ENCODE measurements around the gene TAF1D.
"Not testable (repeated sequence)": the region's sequence is repeated elsewhere in the genome, so short reads cannot be mapped to it uniquely, and the experiment has no call there.

The TAF1D gene

GRCh38 chr11:93741094-93741881 is at the start of gene TAF1D, which contains the start of gene C11orf54:
TAF1D (minus strand) TSS chr11:93741495; CDS start chr11:93739304, 2,191 bp downstream.
C11orf54 (plus strand) TSS chr11:93741672; CDS start chr11:93747394, 5,722 bp downstream.
- peak; percentile 96 for DNase-seq (ENCODE audit: low read depth)

- no peak for DNase-seq (ENCODE audit: low read depth)
Observed at GRCh38 chr11:93784935-93785360, 43.7 kb upstream of the TAF1D start.

DNA sequence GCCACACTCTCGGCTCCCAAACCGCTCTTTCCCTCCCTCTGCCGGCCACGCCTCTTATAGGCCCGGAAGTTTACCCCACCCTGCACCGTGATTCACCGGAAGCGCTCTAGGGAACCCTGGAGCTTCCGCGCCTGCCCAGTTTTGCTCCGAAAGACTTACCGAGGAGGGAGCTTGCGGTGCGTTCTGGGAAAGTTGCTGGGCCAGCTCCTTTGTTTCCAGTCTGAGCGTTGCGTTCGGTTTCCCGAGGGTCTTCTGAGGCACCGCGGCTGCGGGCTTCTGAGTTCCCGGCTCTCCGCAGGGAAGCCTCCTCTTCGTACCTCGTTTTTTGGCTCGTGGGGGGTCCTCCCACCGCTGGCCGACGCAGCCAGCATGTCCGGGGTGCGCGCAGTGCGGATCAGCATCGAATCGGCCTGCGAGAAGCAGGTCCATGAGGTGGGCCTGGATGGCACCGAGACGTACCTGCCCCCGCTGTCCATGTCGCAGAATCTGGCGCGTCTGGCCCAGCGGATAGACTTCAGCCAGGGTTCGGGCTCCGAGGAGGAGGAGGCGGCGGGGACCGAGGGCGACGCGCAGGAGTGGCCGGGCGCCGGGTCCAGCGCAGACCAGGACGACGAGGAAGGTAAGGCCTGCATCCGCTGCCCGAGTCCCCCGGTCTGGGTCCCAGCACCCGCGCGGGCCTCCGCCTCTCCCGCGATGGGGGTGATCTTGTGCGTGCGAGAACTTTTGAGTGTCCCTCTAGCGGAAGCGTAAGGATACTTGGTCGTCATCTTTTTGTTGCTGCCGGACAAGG is 43.0 kb upstream of the TAF1D start, which contains the start of gene MED17:
Gene MED17, plus strand, starts transcription at position 138 of the 790 bp plus-strand sequence. Its CDS starts 232 bp downstream, at position 370.
- DNase-seq (ENCODE audit: low read depth): peak; percentile 83

DNA sequence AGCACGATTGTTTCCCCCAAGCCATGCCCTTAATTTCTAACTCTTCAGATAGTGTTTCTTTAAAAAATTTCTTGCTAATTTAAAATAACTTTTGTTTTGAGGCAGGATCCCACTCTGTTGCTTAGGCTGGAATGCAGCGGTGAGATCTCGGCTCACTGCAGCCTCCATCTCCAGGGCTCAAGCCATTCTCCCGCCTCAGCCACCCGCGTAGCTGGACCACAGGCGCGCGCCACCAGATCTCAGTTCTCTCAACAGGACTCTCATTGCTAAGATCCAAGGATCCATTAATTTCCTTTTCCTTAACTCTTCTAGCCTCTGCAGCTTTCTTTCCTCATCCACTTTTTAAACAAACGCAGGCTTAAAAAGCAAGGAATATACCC is 42.5 kb upstream of the TAF1D start:
- DNase-seq (ENCODE audit: low read depth): no peak

DNA sequence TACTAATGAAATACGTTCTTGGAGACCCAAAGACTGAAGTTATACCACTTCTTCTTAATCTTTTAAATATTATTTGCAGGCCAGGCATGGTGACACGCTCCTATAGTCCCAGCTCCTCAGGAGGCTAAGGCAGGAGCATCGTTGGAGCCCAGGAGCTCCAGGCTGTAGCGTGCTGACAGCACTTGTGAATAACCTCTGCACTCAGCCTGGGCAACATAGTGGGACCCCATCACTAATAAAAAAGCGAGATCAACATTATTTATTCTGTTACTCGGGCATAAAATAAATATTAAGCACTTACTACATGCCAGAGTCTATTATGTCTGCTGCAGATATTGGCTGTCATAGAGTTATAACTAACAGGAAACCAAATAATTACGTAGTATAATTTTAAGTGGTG is 42.1 kb upstream of the TAF1D start:
- DNase-seq (ENCODE audit: low read depth): no peak

DNA sequence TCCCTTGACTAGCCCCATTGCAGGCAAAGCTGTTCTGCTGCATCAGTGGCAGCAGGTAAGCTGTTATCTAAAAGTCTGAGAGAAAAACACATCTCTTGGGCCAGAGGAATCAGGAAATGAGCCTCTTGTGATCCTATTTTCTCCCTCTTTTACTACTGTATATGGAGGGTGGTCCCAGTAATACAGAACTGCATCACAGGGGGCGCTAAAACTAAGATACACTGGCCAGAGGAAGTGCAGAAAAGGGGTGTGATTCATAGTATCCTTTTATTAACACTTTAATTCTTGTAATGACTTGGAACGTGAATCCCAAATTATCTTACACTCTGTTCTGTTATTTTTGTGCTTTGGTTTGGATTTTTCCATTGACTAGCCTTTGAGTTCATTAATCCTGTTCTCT is 34.0 kb upstream of the TAF1D start:
- DNase-seq (ENCODE audit: low read depth): no peak

DNA sequence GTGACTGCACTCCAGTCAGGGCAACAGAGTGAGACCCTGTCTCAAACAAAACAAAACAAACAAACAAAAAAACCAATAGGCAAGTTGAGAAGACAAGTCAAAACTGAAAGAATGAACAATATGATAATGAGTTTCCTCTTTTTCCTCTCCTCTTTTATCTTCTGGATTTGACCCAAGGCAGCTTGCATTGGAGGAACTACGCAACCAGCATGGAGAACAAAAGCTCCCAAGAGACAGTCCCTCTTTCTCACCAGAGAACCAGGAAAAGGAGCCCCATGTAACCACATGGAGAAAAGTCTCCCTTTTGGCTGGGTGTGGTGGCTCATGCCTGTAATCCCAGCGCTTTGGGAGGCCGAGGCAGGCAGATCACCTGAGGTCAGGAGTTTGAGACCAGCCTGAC is 33.3 kb upstream of the TAF1D start:
- DNase-seq (ENCODE audit: low read depth): not testable (repeated sequence)

- no peak for DNase-seq (ENCODE audit: low read depth)
Observed at GRCh38 chr11:93773601-93774200, 32.4 kb upstream of the TAF1D start.

DNA sequence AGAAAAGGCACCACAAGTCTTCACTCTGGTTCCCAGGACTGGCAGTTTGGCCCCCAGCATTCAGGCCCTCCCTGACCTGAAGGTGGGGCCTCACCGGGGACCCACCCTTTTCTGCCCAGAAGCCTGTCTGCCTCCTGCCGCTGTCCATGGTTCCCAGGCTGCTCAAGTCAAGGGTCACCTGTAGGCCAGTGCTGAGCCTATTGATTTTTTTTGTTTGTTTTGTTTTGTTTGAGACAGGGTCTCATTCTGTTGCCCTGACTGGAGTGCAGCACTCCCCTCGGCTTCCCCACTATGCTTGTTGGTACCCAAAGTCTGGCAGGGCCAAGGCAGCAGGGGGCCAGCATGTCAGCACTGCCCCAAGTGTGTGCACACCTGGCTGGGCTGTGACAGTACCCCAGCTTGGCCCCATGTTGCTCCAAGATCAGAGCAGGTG is 31.8 kb upstream of the TAF1D start:
- DNase-seq (ENCODE audit: low read depth): no peak

DNA sequence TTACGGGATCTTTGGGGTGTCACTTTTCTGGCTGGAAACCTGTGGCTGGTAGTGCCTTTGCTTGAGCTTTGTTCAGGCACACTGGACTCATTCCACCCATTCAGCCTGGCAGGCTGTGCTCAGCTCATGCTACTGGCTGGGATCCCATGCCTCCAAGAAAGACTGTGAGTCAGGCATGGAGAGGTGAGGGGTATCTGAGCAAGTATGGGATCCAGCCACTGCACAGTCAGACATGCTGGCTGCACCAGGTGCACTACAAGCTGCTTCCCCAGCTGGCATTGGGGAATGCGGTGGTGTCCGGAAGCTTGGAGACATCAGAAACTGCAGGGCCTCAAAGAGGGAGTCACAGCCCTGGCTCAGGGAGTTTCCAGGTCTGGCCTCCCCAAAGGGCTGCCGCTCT is 30.8 kb upstream of the TAF1D start:
- no peak for DNase-seq (ENCODE audit: low read depth)

- DNase-seq (ENCODE audit: low read depth): no peak
Observed at GRCh38 chr11:93770160-93770559, 28.9 kb upstream of the TAF1D start.

- no peak for DNase-seq (ENCODE audit: low read depth)
Observed at GRCh38 chr11:93767018-93767417, 25.7 kb upstream of the TAF1D start.

DNA sequence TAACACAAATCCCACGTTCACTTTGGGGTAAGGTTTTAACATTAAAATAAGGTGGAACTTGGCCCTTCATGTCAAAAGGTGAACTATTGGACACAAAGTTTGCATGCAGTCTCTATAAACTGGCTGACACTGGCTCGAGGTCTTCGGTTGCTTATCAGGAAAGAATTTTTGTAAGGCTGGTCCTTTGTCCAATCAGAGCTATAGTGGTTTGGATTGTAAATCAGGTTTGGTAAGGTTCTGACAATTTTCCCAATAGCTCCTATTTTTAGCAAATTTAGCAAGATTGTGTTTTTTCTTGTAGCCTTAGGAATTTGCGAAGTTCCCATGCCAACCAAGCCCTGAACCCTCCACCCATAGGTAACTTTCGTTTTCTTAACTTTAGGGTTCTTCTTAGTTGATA is 25.2 kb upstream of the TAF1D start:
- no peak for DNase-seq (ENCODE audit: low read depth)

DNA sequence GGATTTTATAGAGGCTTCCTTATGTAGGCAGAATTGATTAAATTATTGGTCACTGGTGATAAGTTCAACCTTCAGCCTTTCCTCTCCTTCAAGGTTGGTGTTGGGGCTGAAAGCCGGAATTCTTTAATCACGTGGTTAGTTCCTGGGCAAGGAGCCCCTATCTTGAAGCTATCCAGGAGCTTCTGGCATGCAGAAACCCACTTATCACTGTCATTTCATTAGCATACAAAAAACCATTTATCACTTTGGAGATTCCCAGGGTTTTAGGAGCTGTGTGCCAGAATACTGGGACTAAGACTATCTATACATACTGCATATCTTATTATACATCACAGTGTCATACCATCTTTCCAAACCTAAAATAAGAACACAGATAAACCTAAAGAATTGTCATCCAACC is 24.3 kb upstream of the TAF1D start:
- DNase-seq (ENCODE audit: low read depth): no peak

DNA sequence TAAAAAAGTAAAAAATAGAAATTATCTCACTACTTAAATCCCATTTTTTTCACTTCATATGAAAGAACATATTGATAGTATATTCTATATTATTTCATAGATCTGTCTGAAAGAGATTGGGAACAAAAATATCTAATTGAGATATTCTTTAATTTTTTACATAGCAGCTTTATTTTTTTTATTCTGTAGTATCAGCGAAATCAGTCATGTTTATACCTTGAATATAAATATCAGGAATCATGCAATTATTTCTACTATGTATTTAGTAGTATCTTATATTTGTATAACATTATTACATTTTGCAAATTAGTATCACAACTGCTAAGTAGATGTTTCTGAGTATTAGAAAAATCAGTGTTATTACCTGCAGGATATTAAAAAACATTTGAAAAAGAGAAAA is 20.6 kb upstream of the TAF1D start:
- no peak for DNase-seq (ENCODE audit: low read depth)

DNA sequence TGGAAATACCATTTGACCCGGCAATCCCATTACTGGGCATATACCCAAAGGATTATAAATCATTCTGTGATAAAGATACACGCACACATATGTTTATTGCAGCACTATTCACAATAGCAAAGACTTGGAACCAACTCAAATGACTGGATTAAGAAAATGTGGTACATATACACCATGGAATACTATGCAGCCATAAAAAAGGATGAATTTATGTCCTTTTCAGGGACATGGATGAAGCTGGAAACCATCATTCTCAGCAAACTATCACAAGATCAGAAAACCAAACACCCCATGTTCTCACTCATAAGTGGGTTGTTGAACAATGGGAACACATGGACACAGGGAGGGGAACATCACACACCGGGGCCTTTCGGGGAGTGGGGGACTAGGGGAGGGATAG is 17.8 kb upstream of the TAF1D start:
- DNase-seq (ENCODE audit: low read depth): not testable (repeated sequence)

DNA sequence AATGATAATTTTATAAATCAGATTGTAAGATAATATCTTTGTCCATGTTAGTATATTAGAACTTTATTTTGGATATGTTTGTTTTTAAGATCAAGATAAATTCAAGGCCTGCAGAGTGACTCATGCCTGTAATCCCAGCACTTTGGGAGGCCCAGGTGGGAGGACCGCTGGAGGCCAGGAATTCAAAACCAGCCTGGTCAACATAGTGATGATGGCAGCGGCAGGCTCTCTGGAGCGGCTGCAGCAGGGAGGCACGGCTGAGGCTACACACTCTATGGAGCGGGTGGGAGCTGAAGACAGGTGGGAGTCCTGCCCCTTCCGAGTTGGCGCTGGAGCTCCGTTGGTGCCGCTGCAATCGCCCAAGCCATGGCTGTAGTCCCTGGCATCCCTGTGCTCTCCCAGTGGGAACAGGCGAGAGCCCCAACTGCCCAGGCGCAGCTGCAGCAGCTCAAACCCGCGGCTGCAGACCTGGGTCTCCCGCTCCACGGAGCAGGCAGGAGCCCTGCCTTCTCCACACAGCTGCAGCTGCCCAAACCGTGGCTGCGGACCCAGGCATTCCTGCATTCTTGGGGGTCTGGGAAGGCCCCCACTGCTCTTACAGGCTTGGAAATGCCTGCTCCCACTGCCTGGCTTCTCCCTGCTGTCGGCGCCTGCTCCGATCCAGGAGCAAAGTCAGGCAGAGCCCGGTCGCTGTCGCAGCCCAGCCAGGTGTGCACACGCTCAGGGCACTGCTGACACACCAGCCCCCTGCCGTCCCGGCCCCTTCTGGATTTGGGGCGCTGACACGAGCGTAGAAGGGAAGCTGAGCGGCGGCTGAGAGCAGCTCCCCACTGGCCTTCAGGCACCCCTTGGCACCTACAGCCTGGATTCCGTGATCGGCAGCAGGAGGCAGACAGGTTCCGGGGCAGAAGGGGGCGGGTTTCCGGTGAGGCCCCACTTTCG is 16.9 kb upstream of the TAF1D start:
- no peak for DNase-seq (ENCODE audit: low read depth)

DNA sequence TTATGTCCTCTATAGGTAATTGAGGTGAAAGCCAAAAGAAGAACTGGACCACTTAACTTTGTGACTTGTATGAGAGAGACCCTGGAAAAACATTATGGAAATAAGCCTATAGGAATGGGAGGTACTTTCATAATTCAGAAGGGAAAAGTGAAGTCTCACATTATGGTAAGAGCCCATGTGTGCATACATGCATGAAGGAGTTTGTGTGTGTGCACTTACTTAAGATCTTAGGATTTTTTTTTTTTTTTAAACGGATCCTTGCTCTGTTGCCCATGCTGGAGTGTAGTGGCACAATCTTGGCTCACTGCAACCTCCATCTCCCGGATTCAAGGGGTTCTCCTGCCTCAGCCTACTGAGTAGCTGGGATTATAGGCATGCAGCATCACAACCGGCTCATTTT is 16.0 kb upstream of the TAF1D start:
- DNase-seq (ENCODE audit: low read depth): no peak

DNA sequence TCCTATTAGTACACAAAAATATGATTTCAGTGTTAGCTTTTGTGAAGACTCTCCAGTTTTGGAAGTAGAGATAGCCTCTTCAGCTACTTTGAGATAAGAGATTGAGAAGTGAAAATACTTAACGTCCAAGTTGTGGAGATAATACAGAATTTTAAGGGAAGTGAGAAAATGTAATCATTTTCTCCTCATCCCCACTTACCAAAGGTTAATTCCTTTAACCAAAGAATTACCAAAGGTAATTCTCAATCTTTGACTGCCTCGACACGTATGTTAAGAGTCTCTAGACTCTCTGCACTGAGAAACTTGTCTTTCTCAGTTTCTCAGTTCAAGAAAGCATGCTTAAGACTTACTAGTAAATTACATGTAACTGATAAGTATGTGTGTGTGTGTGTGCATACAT is 15.5 kb upstream of the TAF1D start:
- DNase-seq (ENCODE audit: low read depth): no peak

GRCh38 chr11:93753241-93753640 is 11.9 kb upstream of the TAF1D start:
- DNase-seq (ENCODE audit: low read depth): no peak

GRCh38 chr11:93751001-93751400 is 9.7 kb upstream of the TAF1D start:
- DNase-seq (ENCODE audit: low read depth): no peak

GRCh38 chr11:93747122-93747521 is 5.8 kb upstream of the TAF1D start:
- DNase-seq (ENCODE audit: low read depth): no peak
